HepG2 (cell line): ENCODE measurements around the gene TNK1. TPM values are rescaled to one million over a fixed set of nuclear protein-coding genes. Genes with fewer than 3 reads are reported as not detected.

Experiments used
- CREB1 ChIP-seq, 2 experiments: fragments of 450-650 bp in 1 of 2; IDR thresholded peaks; 2 replicates each; pipeline ENCODE4 v1.6.1; 2016 to 2017; ENCODE audit warnings: control low read depth in 1 of 2, mild to moderate bottlenecking in 1 of 2, missing compliant biosample characterization in 1 of 2, missing genetic modification characterization in 1 of 2
- DR1 ChIP-seq: sonication (generic); formaldehyde crosslinking; IDR thresholded peaks from 2 replicates; pipeline ENCODE4 v1.8.0; 2021; ENCODE audit warnings: mild to moderate bottlenecking, missing genetic modification reagents, inconsistent platforms
- DRAP1 ChIP-seq: IDR thresholded peaks from 2 replicates; pipeline ENCODE4 v1.6.1; 2016; ENCODE audit warnings: missing genetic modification reagents, missing compliant biosample characterization
- HMGXB3 ChIP-seq: sonication (generic); formaldehyde crosslinking; IDR thresholded peaks from 2 replicates; pipeline ENCODE4 v1.4.0; 2020; ENCODE audit warnings: missing genetic modification reagents, borderline replicate concordance
- NFAT5 ChIP-seq: sonication (generic); formaldehyde crosslinking; IDR thresholded peaks from 2 replicates; pipeline ENCODE4 v1.4.0; 2020; ENCODE audit warnings: missing genetic modification reagents
- PITX1 ChIP-seq: sonication (generic); formaldehyde crosslinking; IDR thresholded peaks from 2 replicates; pipeline ENCODE4 v1.5.1; 2020; ENCODE audit warnings: mild to moderate bottlenecking, missing genetic modification reagents
- RFX5 ChIP-seq: IDR thresholded peaks from 2 replicates; pipeline ENCODE4 v1.6.1; 2011; ENCODE audit warnings: low read depth, low read length, improper control_type of control experiment
- SAP130 ChIP-seq: IDR thresholded peaks from 2 replicates; pipeline ENCODE4 v1.6.1; 2016; ENCODE audit warnings: low read depth
- SNAPC2 ChIP-seq: sonication (generic); formaldehyde crosslinking; IDR thresholded peaks from 2 replicates; pipeline ENCODE4 v1.8.1; 2022; ENCODE audit warnings: mild to moderate bottlenecking, missing genetic modification reagents
- THAP8 ChIP-seq: sonication (generic); formaldehyde crosslinking; IDR thresholded peaks from 2 replicates; pipeline ENCODE4 v1.5.1; 2020; ENCODE audit warnings: missing genetic modification reagents, mild to moderate bottlenecking, borderline replicate concordance
- YY1 ChIP-seq: IDR thresholded peaks from 2 replicates; pipeline ENCODE4 v1.6.1; 2011; ENCODE audit warnings: low read length, low read depth, moderate library complexity, mild to moderate bottlenecking; ENCODE audit not compliant: insufficient read depth, insufficient replicate concordance
- ZNF225 ChIP-seq: sonication (generic); formaldehyde crosslinking; IDR thresholded peaks from 2 replicates; pipeline ENCODE4 v1.4.0; 2020; ENCODE audit warnings: mild to moderate bottlenecking, missing genetic modification reagents
- ZNF496 ChIP-seq: sonication (generic); formaldehyde crosslinking; IDR thresholded peaks from 2 replicates; pipeline ENCODE4 v1.8.1; 2023; ENCODE audit warnings: mild to moderate bottlenecking, moderate library complexity, missing genetic modification reagents; ENCODE audit not compliant: insufficient replicate concordance
- ZNF556 ChIP-seq: sonication (generic); formaldehyde crosslinking; IDR thresholded peaks from 2 replicates; pipeline ENCODE4 v1.4.0; 2020; ENCODE audit warnings: mild to moderate bottlenecking, missing genetic modification reagents, borderline replicate concordance
- ZNF83 ChIP-seq: sonication (generic); formaldehyde crosslinking; IDR thresholded peaks from 2 replicates; pipeline ENCODE4 v1.4.0; 2020; ENCODE audit warnings: missing genetic modification reagents, mild to moderate bottlenecking, borderline replicate concordance
- polyA plus RNA-seq, 8 experiments: library from polyadenylated mRNA; depleted of rRNA in 3 of 8; stranded (reverse) in 7 of 8; unstranded in 1 of 8; fragments of >200 nt; fragmentation: Illumina TruSeq in 4 of 8; extraction: Trizol in 4 of 8; gene quantifications; 2 replicates each; pipeline versions ENCODE4 v1.2.1 to v1.2.3, GENCODE V29; 2011 to 2016; ENCODE audit warnings: low read depth in 4 of 8, missing spikeins in 1 of 8, mixed read lengths in 1 of 8; ENCODE audit not compliant: insufficient read depth in 1 of 8
- total RNA-seq, 5 experiments: library from RNA; depleted of rRNA; stranded (reverse); fragments of >200 nt; fragmentation: Illumina TruSeq; extraction: Trizol; gene quantifications; 2 replicates each; pipeline ENCODE4 v1.2.3, GENCODE V29; 2016; ENCODE audit warnings: low read depth in 1 of 5
- TF ChIP-seq, protein P1 (sequence below): sonication (generic); formaldehyde crosslinking; IDR thresholded peaks from 2 replicates; pipeline ENCODE4 v1.4.0; 2020; ENCODE audit warnings: mild to moderate bottlenecking, missing genetic modification reagents

TNK1 gene
- total and polyA plus RNA-seq, 2 of the 13 experiments (the other 11 are each of a cell fraction or from before 2014, with no cell fraction given) = 2.0 to 3.5 TPM

- TF ChIP-seq HMGXB3 (CRISPR knock-in tag) (peak; percentile 98), CREB1 (IDR thresholded peaks at IDR 0.05) (peak; percentile 70), CREB1 (CRISPR knock-in tag; IDR thresholded peaks at IDR 0.05) (peak; percentile 80), THAP8 (CRISPR knock-in tag) (no peak), RFX5 (no peak), SAP130 (CRISPR knock-in tag) (no peak; the same call in 1 of the 2 replicates), SNAPC2 (CRISPR knock-in tag) (peak; percentile 76), ZNF496 (CRISPR knock-in tag) (no peak), DRAP1 (peak; percentile 90), ZNF225 (no peak), DR1 (CRISPR knock-in tag) (peak; percentile 88), ZNF83 (CRISPR knock-in tag) (no peak), NFAT5 (no peak), ZNF556 (CRISPR knock-in tag) (peak; percentile 16; the same call in 1 of the 2 replicates), PITX1 (CRISPR knock-in tag) (no peak), YY1 (peak; percentile 90)
- TF ChIP-seq, protein P1, sequence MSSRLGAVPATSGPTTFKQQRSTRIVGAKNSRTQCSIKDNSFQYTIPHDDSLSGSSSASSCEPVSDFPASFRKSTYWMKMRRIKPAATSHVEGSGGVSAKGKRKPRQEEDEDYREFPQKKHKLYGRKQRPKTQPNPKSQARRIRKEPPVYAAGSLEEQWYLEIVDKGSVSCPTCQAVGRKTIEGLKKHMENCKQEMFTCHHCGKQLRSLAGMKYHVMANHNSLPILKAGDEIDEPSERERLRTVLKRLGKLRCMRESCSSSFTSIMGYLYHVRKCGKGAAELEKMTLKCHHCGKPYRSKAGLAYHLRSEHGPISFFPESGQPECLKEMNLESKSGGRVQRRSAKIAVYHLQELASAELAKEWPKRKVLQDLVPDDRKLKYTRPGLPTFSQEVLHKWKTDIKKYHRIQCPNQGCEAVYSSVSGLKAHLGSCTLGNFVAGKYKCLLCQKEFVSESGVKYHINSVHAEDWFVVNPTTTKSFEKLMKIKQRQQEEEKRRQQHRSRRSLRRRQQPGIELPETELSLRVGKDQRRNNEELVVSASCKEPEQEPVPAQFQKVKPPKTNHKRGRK (CRISPR knock-in tag) = no peak
Measured at GRCh38 chr17:7403977-7404736, 23.3 kb downstream of the TNK1 start, which contains the start of gene TMEM256 (continued).
